Measurements from ENCODE around the gene MRPL24. TPM values are rescaled to one million over a fixed set of nuclear protein-coding genes. Genes with fewer than 3 reads are reported as not detected.

The MRPL24 gene
- total and polyA plus RNA-seq, 9 of the 15 experiments (the other 6 are each of a cell fraction or from before 2014, with no cell fraction given): 74.3 to 267 (median 113) TPM

DNA sequence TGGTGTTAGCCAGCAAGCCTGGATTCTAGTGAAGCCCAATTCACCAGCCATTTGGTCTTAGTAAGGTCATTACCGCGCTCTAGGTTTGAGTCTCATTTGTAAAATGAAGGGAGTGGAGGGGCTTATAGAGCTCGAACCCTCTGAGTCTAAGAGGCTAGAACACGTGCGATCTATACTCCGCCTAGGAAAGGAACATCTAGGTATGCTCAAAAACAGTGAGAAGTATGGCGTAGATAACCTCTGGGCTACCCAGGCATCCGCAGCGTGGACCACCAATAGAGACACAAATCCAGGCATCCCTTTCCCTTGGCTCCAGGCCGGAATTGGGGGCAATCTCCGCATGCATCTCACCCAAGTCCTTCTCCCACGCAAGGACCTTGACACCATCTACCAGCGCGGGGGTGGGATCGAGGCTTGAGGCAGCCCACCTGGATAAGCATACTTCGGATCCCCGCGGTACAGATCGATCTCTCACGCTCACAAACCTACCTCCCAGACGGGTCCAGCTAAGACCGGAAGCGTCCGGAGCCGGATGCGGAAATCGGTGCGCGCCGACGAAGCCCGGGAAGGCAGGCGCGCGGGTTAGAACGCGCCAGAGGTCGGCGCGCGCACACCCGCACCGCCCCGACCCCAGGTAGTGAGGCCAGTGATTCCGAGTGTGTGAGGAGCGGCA is 12.8 kb downstream of the MRPL24 start, which contains the start of gene METTL25B (continued):
- TF ChIP-seq, protein P1, sequence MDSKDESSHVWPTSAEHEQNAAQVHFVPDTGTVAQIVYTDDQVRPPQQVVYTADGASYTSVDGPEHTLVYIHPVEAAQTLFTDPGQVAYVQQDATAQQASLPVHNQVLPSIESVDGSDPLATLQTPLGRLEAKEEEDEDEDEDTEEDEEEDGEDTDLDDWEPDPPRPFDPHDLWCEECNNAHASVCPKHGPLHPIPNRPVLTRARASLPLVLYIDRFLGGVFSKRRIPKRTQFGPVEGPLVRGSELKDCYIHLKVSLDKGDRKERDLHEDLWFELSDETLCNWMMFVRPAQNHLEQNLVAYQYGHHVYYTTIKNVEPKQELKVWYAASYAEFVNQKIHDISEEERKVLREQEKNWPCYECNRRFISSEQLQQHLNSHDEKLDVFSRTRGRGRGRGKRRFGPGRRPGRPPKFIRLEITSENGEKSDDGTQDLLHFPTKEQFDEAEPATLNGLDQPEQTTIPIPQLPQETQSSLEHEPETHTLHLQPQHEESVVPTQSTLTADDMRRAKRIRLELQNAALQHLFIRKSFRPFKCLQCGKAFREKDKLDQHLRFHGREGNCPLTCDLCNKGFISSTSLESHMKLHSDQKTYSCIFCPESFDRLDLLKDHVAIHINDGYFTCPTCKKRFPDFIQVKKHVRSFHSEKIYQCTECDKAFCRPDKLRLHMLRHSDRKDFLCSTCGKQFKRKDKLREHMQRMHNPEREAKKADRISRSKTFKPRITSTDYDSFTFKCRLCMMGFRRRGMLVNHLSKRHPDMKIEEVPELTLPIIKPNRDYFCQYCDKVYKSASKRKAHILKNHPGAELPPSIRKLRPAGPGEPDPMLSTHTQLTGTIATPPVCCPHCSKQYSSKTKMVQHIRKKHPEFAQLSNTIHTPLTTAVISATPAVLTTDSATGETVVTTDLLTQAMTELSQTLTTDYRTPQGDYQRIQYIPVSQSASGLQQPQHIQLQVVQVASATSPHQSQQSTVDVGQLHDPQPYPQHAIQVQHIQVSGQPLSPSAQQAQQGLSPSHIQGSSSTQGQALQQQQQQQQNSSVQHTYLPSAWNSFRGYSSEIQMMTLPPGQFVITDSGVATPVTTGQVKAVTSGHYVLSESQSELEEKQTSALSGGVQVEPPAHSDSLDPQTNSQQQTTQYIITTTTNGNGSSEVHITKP (IDR thresholded peaks at IDR 0.05; ENCODE audit: partially characterized antibody): no peak
- no peak for TF ChIP-seq SNIP1 (IDR thresholded peaks at IDR 0.05; ENCODE audit: low read depth)
- no peak; the same call in 1 of the 2 replicates for TF ChIP-seq CREB1 (IDR thresholded peaks at IDR 0.05)
- TF ChIP-seq CREB1 (CRISPR knock-in tag; IDR thresholded peaks at IDR 0.05): no peak
- no peak for TF ChIP-seq EWSR1 (IDR thresholded peaks at IDR 0.05; ENCODE audit: borderline replicate concordance, low read depth, partially characterized antibody)
- TF ChIP-seq, protein P2, sequence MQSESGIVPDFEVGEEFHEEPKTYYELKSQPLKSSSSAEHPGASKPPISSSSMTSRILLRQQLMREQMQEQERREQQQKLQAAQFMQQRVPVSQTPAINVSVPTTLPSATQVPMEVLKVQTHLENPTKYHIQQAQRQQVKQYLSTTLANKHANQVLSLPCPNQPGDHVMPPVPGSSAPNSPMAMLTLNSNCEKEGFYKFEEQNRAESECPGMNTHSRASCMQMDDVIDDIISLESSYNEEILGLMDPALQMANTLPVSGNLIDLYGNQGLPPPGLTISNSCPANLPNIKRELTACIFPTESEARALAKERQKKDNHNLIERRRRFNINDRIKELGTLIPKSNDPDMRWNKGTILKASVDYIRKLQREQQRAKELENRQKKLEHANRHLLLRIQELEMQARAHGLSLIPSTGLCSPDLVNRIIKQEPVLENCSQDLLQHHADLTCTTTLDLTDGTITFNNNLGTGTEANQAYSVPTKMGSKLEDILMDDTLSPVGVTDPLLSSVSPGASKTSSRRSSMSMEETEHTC (IDR thresholded peaks at IDR 0.05): no peak
- no peak for TF ChIP-seq ZFP30 (CRISPR knock-in tag; IDR thresholded peaks at IDR 0.05; ENCODE audit: borderline replicate concordance)
- no peak for TF ChIP-seq CCNT2 (IDR thresholded peaks at IDR 0.05; ENCODE audit: borderline replicate concordance, extremely low read depth, insufficient read length, low read depth, low read length)
- TF ChIP-seq, protein P3, sequence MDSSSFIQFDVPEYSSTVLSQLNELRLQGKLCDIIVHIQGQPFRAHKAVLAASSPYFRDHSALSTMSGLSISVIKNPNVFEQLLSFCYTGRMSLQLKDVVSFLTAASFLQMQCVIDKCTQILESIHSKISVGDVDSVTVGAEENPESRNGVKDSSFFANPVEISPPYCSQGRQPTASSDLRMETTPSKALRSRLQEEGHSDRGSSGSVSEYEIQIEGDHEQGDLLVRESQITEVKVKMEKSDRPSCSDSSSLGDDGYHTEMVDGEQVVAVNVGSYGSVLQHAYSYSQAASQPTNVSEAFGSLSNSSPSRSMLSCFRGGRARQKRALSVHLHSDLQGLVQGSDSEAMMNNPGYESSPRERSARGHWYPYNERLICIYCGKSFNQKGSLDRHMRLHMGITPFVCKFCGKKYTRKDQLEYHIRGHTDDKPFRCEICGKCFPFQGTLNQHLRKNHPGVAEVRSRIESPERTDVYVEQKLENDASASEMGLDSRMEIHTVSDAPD (CRISPR knock-in tag; IDR thresholded peaks at IDR 0.05): no peak
- TF ChIP-seq, protein P4, sequence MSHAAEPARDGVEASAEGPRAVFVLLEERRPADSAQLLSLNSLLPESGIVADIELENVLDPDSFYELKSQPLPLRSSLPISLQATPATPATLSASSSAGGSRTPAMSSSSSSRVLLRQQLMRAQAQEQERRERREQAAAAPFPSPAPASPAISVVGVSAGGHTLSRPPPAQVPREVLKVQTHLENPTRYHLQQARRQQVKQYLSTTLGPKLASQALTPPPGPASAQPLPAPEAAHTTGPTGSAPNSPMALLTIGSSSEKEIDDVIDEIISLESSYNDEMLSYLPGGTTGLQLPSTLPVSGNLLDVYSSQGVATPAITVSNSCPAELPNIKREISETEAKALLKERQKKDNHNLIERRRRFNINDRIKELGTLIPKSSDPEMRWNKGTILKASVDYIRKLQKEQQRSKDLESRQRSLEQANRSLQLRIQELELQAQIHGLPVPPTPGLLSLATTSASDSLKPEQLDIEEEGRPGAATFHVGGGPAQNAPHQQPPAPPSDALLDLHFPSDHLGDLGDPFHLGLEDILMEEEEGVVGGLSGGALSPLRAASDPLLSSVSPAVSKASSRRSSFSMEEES (CRISPR knock-in tag; IDR thresholded peaks at IDR 0.05): no peak
- no peak for TF ChIP-seq KLF6 (CRISPR knock-in tag; IDR thresholded peaks at IDR 0.05; ENCODE audit: borderline replicate concordance)
- TF ChIP-seq, protein P5, sequence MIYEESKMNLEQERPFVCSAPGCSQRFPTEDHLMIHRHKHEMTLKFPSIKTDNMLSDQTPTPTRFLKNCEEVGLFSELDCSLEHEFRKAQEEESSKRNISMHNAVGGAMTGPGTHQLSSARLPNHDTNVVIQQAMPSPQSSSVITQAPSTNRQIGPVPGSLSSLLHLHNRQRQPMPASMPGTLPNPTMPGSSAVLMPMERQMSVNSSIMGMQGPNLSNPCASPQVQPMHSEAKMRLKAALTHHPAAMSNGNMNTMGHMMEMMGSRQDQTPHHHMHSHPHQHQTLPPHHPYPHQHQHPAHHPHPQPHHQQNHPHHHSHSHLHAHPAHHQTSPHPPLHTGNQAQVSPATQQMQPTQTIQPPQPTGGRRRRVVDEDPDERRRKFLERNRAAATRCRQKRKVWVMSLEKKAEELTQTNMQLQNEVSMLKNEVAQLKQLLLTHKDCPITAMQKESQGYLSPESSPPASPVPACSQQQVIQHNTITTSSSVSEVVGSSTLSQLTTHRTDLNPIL (CRISPR knock-in tag; IDR thresholded peaks at IDR 0.05): no peak
- TF ChIP-seq ZNF134 (CRISPR knock-in tag; conservative IDR thresholded peaks at IDR 0.05): no peak
- no peak for TF ChIP-seq CBFB (CRISPR knock-in tag; IDR thresholded peaks at IDR 0.05)
- TF ChIP-seq, protein P6, sequence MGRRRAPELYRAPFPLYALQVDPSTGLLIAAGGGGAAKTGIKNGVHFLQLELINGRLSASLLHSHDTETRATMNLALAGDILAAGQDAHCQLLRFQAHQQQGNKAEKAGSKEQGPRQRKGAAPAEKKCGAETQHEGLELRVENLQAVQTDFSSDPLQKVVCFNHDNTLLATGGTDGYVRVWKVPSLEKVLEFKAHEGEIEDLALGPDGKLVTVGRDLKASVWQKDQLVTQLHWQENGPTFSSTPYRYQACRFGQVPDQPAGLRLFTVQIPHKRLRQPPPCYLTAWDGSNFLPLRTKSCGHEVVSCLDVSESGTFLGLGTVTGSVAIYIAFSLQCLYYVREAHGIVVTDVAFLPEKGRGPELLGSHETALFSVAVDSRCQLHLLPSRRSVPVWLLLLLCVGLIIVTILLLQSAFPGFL (CRISPR knock-in tag; IDR thresholded peaks at IDR 0.05): no peak
- TF ChIP-seq ZNF253 (CRISPR knock-in tag; conservative IDR thresholded peaks at IDR 0.05): no peak
